Measurements from ENCODE around the gene SMIM44. TPM values are rescaled to one million over a fixed set of nuclear protein-coding genes. Genes with fewer than 3 reads are reported as not detected.

The SMIM44 gene
- polyA plus RNA-seq, 3 donors: not detected

DNA sequence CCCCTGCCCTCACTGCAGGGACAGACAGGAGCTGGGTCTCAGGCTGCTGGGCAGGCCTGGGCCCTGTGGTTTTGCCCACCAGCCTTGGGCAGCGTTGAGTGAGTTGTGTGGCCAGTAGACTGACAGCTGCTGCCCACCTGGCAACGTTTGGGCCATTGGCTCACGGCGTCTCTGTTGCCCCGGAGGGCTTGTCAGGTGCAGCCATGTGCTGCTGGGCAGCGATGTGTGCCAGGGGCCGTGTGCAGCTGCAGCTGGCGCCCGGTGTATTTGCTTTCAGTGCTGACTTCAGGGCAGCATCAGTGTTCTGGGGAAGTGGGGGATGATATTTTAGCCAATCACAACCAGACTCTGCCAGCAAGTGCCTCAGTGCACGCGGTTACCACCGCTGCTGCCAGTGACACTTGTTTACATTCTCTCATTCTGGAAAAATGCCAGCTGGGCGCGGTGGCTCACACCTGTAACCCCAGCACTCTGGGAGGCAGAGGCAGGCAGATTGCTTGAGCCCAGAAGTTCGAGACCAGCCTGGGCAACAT, 33.5 kb upstream of the SMIM44 start:
- intact Hi-C loops (cut with micrococcal nuclease): no loop called here
- Histone ChIP-seq H3K4me1 (ENCODE audit: control insufficient read depth in 1 of 2, insufficient read depth in 2 of 2, low read length in 2 of 2) (no peaks in the 10 kb centered on the region), H3K4me2 (replicated peaks; ENCODE audit: extremely low read depth, low read length, poor library complexity, severe bottlenecking) (no peak overlapping the region), H3K4me3 (replicated peaks in 1 of 3; ENCODE audit: low read depth in 2 of 3, low read length in 3 of 3) (no peak overlapping the region), H3K27ac (ENCODE audit: low read depth in 1 of 2, low read length in 2 of 2) (no peak overlapping the region), H3K36me3 (replicated peaks in 1 of 2; ENCODE audit: control insufficient read depth in 1 of 2, insufficient read depth in 2 of 2, low read length in 2 of 2) (peaks cover 26 to 47% of the 10 kb centered on the region in 2 donors), H3K27me3 (ENCODE audit: control insufficient read depth in 2 of 2, insufficient read depth in 2 of 2, low read length in 2 of 2) (no peaks in the 10 kb centered on the region), H3K79me2 (ENCODE audit: insufficient read depth, low read length) (peaks cover 100% of the 10 kb centered on the region), H4K20me1 (ENCODE audit: insufficient read depth, low read length) (peaks cover 100% of the 10 kb centered on the region), H3K9ac (ENCODE audit: insufficient read depth, low read length, poor library complexity, severe bottlenecking) (no peak overlapping the region), H3K9me3 (replicated peaks in 1 of 2; ENCODE audit: control insufficient read depth in 1 of 2, insufficient read depth in 1 of 2, low read length in 2 of 2) (no peaks in the 10 kb centered on the region), H2AFZ (ENCODE audit: insufficient read depth, low read depth, low read length, poor library complexity, severe bottlenecking) (no peak overlapping the region)
- 89% methylated on average over 13 of the region's 15 CpGs for WGBS (ENCODE audit: insufficient coverage)
- Mint-ChIP-seq H3K4me1 (peaks cover 2% of the 10 kb centered on the region), H3K9me3 (no peaks in the 10 kb centered on the region), H3K4me3 (no peak overlapping the region), H3K27me3 (ENCODE audit: low read depth in 3 of 3) (no peaks in the 10 kb centered on the region), H3K27ac (peak overlapping the region in 4 of 7 donors; percentile 19 to 57 (median 27)), H3K36me3 (peaks cover 19 to 55% of the 10 kb centered on the region in 2 donors)
- TF ChIP-seq, protein P1, sequence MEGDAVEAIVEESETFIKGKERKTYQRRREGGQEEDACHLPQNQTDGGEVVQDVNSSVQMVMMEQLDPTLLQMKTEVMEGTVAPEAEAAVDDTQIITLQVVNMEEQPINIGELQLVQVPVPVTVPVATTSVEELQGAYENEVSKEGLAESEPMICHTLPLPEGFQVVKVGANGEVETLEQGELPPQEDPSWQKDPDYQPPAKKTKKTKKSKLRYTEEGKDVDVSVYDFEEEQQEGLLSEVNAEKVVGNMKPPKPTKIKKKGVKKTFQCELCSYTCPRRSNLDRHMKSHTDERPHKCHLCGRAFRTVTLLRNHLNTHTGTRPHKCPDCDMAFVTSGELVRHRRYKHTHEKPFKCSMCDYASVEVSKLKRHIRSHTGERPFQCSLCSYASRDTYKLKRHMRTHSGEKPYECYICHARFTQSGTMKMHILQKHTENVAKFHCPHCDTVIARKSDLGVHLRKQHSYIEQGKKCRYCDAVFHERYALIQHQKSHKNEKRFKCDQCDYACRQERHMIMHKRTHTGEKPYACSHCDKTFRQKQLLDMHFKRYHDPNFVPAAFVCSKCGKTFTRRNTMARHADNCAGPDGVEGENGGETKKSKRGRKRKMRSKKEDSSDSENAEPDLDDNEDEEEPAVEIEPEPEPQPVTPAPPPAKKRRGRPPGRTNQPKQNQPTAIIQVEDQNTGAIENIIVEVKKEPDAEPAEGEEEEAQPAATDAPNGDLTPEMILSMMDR (IDR thresholded peaks at IDR 0.05): no peak
- no peak for DNase-seq

DNA sequence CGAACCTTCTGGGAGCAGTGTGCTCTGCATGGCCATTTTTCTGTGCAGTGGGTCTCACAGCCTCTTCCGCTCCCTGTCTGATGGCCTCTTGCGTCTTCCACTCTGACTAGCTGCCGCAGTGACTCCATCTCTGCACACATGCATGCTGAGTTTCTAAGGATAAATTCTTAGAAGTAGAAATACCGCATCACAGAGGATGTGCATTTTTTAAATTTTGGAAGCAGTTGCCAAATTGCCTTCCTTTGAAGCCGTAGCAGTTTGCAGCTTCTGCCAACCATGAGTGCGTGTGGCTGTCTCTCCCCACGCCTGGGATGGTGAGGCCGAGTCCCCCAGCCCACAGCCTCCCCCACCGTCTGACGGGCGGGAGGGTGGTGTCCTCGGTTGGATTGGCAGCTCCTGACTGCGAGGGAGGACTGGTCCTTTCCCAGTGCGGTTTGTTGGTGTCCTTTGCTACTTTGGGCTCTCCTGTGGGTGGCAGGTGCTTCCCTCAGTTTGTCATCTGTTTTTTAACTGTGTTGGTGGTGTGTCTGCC, 32.7 kb upstream of the SMIM44 start:
- Mint-ChIP-seq H3K4me3 (no peak overlapping the region), H3K27ac (peak overlapping the region in 1 of 7 donors; percentile 22)
- no peaks in the 10 kb centered on the region for H3K4me1 ChIP-seq (ENCODE audit: control insufficient read depth in 1 of 2, insufficient read depth in 2 of 2, low read length in 2 of 2)

More for the DNA sequence above, 32.7 kb upstream of the SMIM44 start:
- intact Hi-C loops (cut with micrococcal nuclease): no loop called here
- peaks cover 2% of the 10 kb centered on the region for H3K4me1 Mint-ChIP-seq
- Histone ChIP-seq H3K9me3 (replicated peaks in 1 of 2; ENCODE audit: control insufficient read depth in 1 of 2, insufficient read depth in 1 of 2, low read length in 2 of 2) (no peaks in the 10 kb centered on the region), H2AFZ (ENCODE audit: insufficient read depth, low read depth, low read length, poor library complexity, severe bottlenecking) (no peak overlapping the region), H3K4me2 (replicated peaks; ENCODE audit: extremely low read depth, low read length, poor library complexity, severe bottlenecking) (no peak overlapping the region), H3K9ac (ENCODE audit: insufficient read depth, low read length, poor library complexity, severe bottlenecking) (no peak overlapping the region), H3K27ac (ENCODE audit: low read depth in 1 of 2, low read length in 2 of 2) (no peak overlapping the region), H3K27me3 (ENCODE audit: control insufficient read depth in 2 of 2, insufficient read depth in 2 of 2, low read length in 2 of 2) (no peaks in the 10 kb centered on the region), H3K36me3 (replicated peaks in 1 of 2; ENCODE audit: control insufficient read depth in 1 of 2, insufficient read depth in 2 of 2, low read length in 2 of 2) (peaks cover 33 to 50% of the 10 kb centered on the region in 2 donors), H3K79me2 (ENCODE audit: insufficient read depth, low read length) (peaks cover 100% of the 10 kb centered on the region), H4K20me1 (ENCODE audit: insufficient read depth, low read length) (peaks cover 100% of the 10 kb centered on the region), H3K4me3 (replicated peaks in 1 of 3; ENCODE audit: low read depth in 2 of 3, low read length in 3 of 3) (no peak overlapping the region)
- 92% methylated on average over 13 of the region's 15 CpGs for WGBS (ENCODE audit: insufficient coverage)
- TF ChIP-seq, protein P1 (IDR thresholded peaks at IDR 0.05): no peak
- H3K27me3 Mint-ChIP-seq (ENCODE audit: low read depth in 3 of 3): no peaks in the 10 kb centered on the region
- H3K9me3 Mint-ChIP-seq: no peaks in the 10 kb centered on the region
- peaks cover 19 to 53% of the 10 kb centered on the region in 2 donors for H3K36me3 Mint-ChIP-seq
- no peak for DNase-seq

Data from CD14-positive monocyte (primary cell).